DMS153 treated with DMSO at 0.1 percent for 48 hours (cell line): ENCODE measurements around the gene TAF10.

Experiments
- DNase-seq: peaks from one replicate; lab custom pipeline; 2025; ENCODE audit not compliant: unreplicated experiment; lab: John Stamatoyannopoulos, UW

Gene TAF10

GRCh38 chr11:6612213-6613041, at the start of gene TAF10:
Gene TAF10 (minus strand): TSS chr11:6612216. CDS start chr11:6612189, 27 bp downstream.
- peak; percentile 86 for DNase-seq

- no peak for DNase-seq
Observed at GRCh38 chr11:6660712-6661111, 48.7 kb upstream of the TAF10 start.

- DNase-seq: no peak
Observed at GRCh38 chr11:6658647-6659046, 46.6 kb upstream of the TAF10 start.

- no peak for DNase-seq
Observed at GRCh38 chr11:6657346-6657745, 45.3 kb upstream of the TAF10 start.

GRCh38 chr11:6656936-6657335, 44.9 kb upstream of the TAF10 start:
- no peak for DNase-seq

- no peak for DNase-seq
Observed at GRCh38 chr11:6656584-6656915, 44.5 kb upstream of the TAF10 start.

GRCh38 chr11:6655790-6656583, 44.0 kb upstream of the TAF10 start, which contains the start of gene DCHS1:
Gene DCHS1 (minus strand): TSS chr11:6655809. CDS start chr11:6641613, 14,196 bp downstream.
- DNase-seq: peak; percentile 7

- no peak for DNase-seq
Observed at GRCh38 chr11:6655020-6655789, 43.2 kb upstream of the TAF10 start.

GRCh38 chr11:6654281-6655019, 42.4 kb upstream of the TAF10 start:
- no peak for DNase-seq

GRCh38 chr11:6653656-6654055, 41.6 kb upstream of the TAF10 start:
- DNase-seq: no peak

- DNase-seq: no peak
Observed at GRCh38 chr11:6653097-6653496, 41.1 kb upstream of the TAF10 start.

- no peak for DNase-seq
Observed at GRCh38 chr11:6652182-6652581, 40.2 kb upstream of the TAF10 start.

- no peak for DNase-seq
Observed at GRCh38 chr11:6650980-6651379, 39.0 kb upstream of the TAF10 start.

- DNase-seq: no peak
Observed at GRCh38 chr11:6650104-6650503, 38.1 kb upstream of the TAF10 start.

GRCh38 chr11:6648501-6648900, 36.5 kb upstream of the TAF10 start:
- DNase-seq: no peak

GRCh38 chr11:6647836-6648235, 35.8 kb upstream of the TAF10 start:
- DNase-seq: no peak

- no peak for DNase-seq
Observed at GRCh38 chr11:6646918-6647679, 35.1 kb upstream of the TAF10 start.

- DNase-seq: no peak
Observed at GRCh38 chr11:6646576-6646917, 34.5 kb upstream of the TAF10 start.

- no peak for DNase-seq
Observed at GRCh38 chr11:6646071-6646470, 34.1 kb upstream of the TAF10 start.

GRCh38 chr11:6642957-6643356, 30.9 kb upstream of the TAF10 start:
- no peak for DNase-seq
